ENCODE results near the gene CELF2. TPM values are rescaled to one million over a fixed set of nuclear protein-coding genes. Genes with fewer than 3 reads are reported as not detected.

The CELF2 gene
- total RNA-seq, 1 donor from 2014 or later = 33.8 TPM

GRCh38 chr10:11168423-11169090 is 150.9 kb downstream of the CELF2 start:
- Mint-ChIP-seq H3K9me3 (ENCODE audit: unreplicated experiment) (no peaks in the 10 kb centered on the region), H3K27ac (ENCODE audit: unreplicated experiment) (no peak overlapping the region), H3K36me3 (ENCODE audit: unreplicated experiment) (no peaks in the 10 kb centered on the region), H3K4me1 (ENCODE audit: unreplicated experiment) (peaks cover 21% of the 10 kb centered on the region), H3K4me3 (ENCODE audit: unreplicated experiment) (no peak overlapping the region), H3K27me3 (ENCODE audit: unreplicated experiment) (no peaks in the 10 kb centered on the region)
- no peak for DNase-seq (ENCODE audit: extremely low spot score, unreplicated experiment)
- no peak for TF ChIP-seq CTCF (IDR thresholded peaks at IDR 0.05)

- Mint-ChIP-seq H3K27me3 (ENCODE audit: unreplicated experiment) (no peaks in the 10 kb centered on the region), H3K4me3 (ENCODE audit: unreplicated experiment) (no peak overlapping the region), H3K36me3 (ENCODE audit: unreplicated experiment) (no peaks in the 10 kb centered on the region), H3K4me1 (ENCODE audit: unreplicated experiment) (peaks cover 12% of the 10 kb centered on the region), H3K27ac (ENCODE audit: unreplicated experiment) (no peak overlapping the region), H3K9me3 (ENCODE audit: unreplicated experiment) (no peaks in the 10 kb centered on the region)
- no peak for DNase-seq (ENCODE audit: extremely low spot score, unreplicated experiment)
- TF ChIP-seq CTCF (IDR thresholded peaks at IDR 0.05) = no peak
Observed at GRCh38 chr10:11169976-11170375, 152.3 kb downstream of the CELF2 start.

GRCh38 chr10:11170574-11170973 is 152.9 kb downstream of the CELF2 start:
- Mint-ChIP-seq H3K36me3 (ENCODE audit: unreplicated experiment) (no peaks in the 10 kb centered on the region), H3K4me1 (ENCODE audit: unreplicated experiment) (peaks cover 8% of the 10 kb centered on the region), H3K9me3 (ENCODE audit: unreplicated experiment) (no peaks in the 10 kb centered on the region), H3K27ac (ENCODE audit: unreplicated experiment) (no peak overlapping the region), H3K4me3 (ENCODE audit: unreplicated experiment) (no peak overlapping the region), H3K27me3 (ENCODE audit: unreplicated experiment) (no peaks in the 10 kb centered on the region)
- DNase-seq (ENCODE audit: extremely low spot score, unreplicated experiment) = no peak
- no peak for TF ChIP-seq CTCF (IDR thresholded peaks at IDR 0.05)

GRCh38 chr10:11170993-11171851 is 153.6 kb downstream of the CELF2 start:
- Mint-ChIP-seq H3K9me3 (ENCODE audit: unreplicated experiment) (no peaks in the 10 kb centered on the region), H3K4me3 (ENCODE audit: unreplicated experiment) (no peak overlapping the region), H3K4me1 (ENCODE audit: unreplicated experiment) (peaks cover 4% of the 10 kb centered on the region), H3K27me3 (ENCODE audit: unreplicated experiment) (no peaks in the 10 kb centered on the region), H3K27ac (ENCODE audit: unreplicated experiment) (no peak overlapping the region), H3K36me3 (ENCODE audit: unreplicated experiment) (no peaks in the 10 kb centered on the region)
- DNase-seq (ENCODE audit: extremely low spot score, unreplicated experiment) = peak; percentile 19
- no peak for TF ChIP-seq CTCF (IDR thresholded peaks at IDR 0.05)

DNA sequence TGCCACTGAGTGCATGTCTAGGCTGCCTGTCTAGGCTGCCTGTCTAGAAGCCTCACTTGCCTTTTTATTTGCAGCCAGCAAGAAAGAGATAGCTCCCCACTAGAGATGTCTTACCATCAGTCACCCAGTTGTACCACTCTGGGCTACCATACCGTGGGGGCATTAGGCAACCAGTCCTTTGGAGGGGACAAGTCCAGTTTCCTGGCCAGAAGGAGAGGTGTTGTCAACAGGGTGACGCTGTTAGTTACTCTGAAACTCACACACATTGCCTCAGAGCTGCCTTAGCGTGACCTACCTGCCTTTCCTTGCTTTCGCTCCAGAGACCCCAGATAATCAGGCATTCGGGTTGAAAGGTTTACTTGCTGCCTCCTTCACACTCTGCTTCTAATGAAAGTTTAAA is 155.4 kb downstream of the CELF2 start:
- Mint-ChIP-seq H3K4me1 (ENCODE audit: unreplicated experiment) (no peaks in the 10 kb centered on the region), H3K27ac (ENCODE audit: unreplicated experiment) (no peak overlapping the region), H3K9me3 (ENCODE audit: unreplicated experiment) (no peaks in the 10 kb centered on the region), H3K4me3 (ENCODE audit: unreplicated experiment) (no peak overlapping the region), H3K36me3 (ENCODE audit: unreplicated experiment) (no peaks in the 10 kb centered on the region), H3K27me3 (ENCODE audit: unreplicated experiment) (no peaks in the 10 kb centered on the region)
- DNase-seq (ENCODE audit: extremely low spot score, unreplicated experiment) = no peak
- no peak for TF ChIP-seq CTCF (IDR thresholded peaks at IDR 0.05)

All from osteocyte (in vitro differentiated cells).